Breast epithelium (tissue), 4 donors: ENCODE measurements around the gene CD300A. TPM values are rescaled to one million over a fixed set of nuclear protein-coding genes. Genes with fewer than 3 reads are reported as not detected.

ENCODE experiments used
- DNase-seq, 2 donors: peaks; one replicate each; pipeline ENCODE4 v3.0.0-alpha.2; 2019; ENCODE audit warnings: low spot score in 2 of 2
- H3K27ac ChIP-seq, 2 donors: fragments of 200-600 bp; sonication (generic) in 1 of 2; one replicate each; pipeline ENCODE4 v1.5.1; 2016 to 2019; ENCODE audit warnings: mild to moderate bottlenecking in 1 of 2
- H3K27me3 ChIP-seq, 2 donors: fragments of 200-600 bp; sonication (generic) in 1 of 2; one replicate each; pipeline versions ENCODE4 v1.5.1 to v1.6.0; 2017 to 2019; ENCODE audit warnings: control low read depth in 1 of 2, mild to moderate bottlenecking in 1 of 2
- H3K36me3 ChIP-seq: fragments of 200-600 bp; one replicate; pipeline ENCODE4 v1.5.1; 2019
- H3K4me1 ChIP-seq, 2 donors: fragments of 200-600 bp; sonication (generic); one replicate each; pipeline ENCODE4 v1.5.1; 2016 to 2019; ENCODE audit warnings: control low read depth in 1 of 2
- H3K4me3 ChIP-seq, 3 donors: fragments of 200-600 bp; sonication (generic); 1 replicate in 2 of 3; 2 replicates in 1 of 3; pipeline ENCODE4 v1.5.1; 2016 to 2019; ENCODE audit warnings: mild to moderate bottlenecking in 3 of 3, moderate library complexity in 2 of 3
- H3K9me3 ChIP-seq, 2 donors: fragments of 200-600 bp; sonication (generic) in 1 of 2; one replicate each; pipeline ENCODE4 v1.5.1; 2016 to 2019; ENCODE audit warnings: control low read depth in 1 of 2
- POLR2A ChIP-seq: fragments of 450-650 bp; IDR thresholded peaks from one replicate; pipeline ENCODE4 v1.6.1; 2016; ENCODE audit warnings: antibody characterized with exemption, mild to moderate bottlenecking, moderate library complexity
- POLR2AphosphoS5 ChIP-seq, 3 donors: sonication (generic); formaldehyde crosslinking; IDR thresholded peaks; one replicate each; pipeline ENCODE4 v1.6.1; 2017; ENCODE audit warnings: antibody characterized with exemption in 3 of 3
- intact Hi-C: fragments of 100-400 bp; cut with DNase I; formaldehyde crosslinking; loops from one replicate; pipeline ENCODE4 v1.15.1; 2023; ENCODE audit warnings: low total_unique reads
- total RNA-seq, 3 donors: library from RNA; depleted of rRNA; stranded (reverse); fragments of >200 nt; gene quantifications; one replicate each; pipeline ENCODE4 v1.1.0, GENCODE V29; 2016
- TF ChIP-seq, protein P1 (sequence below), 3 donors: fragments of 450-650 bp; IDR thresholded peaks; one replicate each; pipeline ENCODE4 v1.5.1; 2016 to 2017; ENCODE audit warnings: antibody characterized with exemption in 3 of 3, mild to moderate bottlenecking in 3 of 3, moderate library complexity in 3 of 3

The CD300A gene
- total RNA-seq, 3 donors from 2014 or later = 6.2 to 15.7 (median 10.2) TPM

DNA sequence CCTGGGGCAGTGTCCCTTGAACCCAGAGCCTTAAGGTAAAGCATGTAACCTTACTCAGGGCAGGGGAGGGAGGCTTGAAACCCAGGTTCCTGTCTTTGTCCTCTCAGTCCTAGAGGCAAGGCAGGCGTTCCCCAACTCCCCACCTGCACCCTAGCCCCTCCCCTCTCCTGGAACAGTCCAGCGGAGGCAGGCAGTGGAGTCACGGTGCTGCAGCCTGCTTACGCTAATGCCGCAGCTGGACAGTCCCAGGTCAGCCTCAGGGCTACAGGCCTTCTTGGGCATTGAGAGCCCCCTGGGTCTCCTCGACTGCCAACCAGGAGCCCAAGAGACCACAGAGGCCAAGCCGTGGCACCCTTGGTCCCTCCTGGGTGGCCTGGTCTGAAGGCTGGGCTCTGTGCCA, 6.8 kb upstream of the CD300A start:
- H3K27me3 ChIP-seq = no peaks in the 10 kb centered on the region
- no peak overlapping the region for H3K4me3 ChIP-seq
- intact Hi-C loops = loop anchor here (5.0 kb wide), 1 partner anchor 82 kb away; no protein-coding TSS in a partner anchor
- TF ChIP-seq POLR2AphosphoS5 (IDR thresholded peaks at IDR 0.05) = no peak
- no peaks in the 10 kb centered on the region for H3K9me3 ChIP-seq
- no peak for DNase-seq
- H3K27ac ChIP-seq = no peak overlapping the region
- H3K36me3 ChIP-seq = no peaks in the 10 kb centered on the region
- peaks cover 0 to 4% of the 10 kb centered on the region in 2 donors for H3K4me1 ChIP-seq

DNA sequence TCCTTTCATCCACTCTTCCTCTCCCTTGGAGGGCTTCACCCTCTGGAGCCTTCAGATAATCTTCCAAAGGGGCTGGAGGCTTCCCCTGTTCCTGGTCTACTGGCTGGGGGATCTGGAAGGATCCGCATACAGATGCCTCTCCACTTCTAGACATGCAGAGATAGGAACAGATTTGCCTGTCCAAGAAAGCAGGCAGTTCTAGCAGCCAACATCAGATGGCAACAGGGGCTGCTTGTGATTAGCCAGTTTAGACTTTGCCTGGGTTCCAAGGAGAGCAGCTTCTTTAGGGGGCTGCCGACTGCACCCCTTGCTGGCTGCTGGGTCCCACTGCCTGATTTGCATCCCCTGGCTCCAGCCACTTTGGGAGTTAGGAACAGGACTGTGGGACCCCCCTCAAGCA, 6.2 kb upstream of the CD300A start:
- Histone ChIP-seq H3K36me3 (no peaks in the 10 kb centered on the region), H3K4me1 (no peaks in the 10 kb centered on the region), H3K4me3 (no peak overlapping the region), H3K27ac (no peak overlapping the region), H3K9me3 (no peaks in the 10 kb centered on the region), H3K27me3 (no peaks in the 10 kb centered on the region)
- intact Hi-C loops = no loop called here
- TF ChIP-seq POLR2A (no peak), POLR2AphosphoS5 (IDR thresholded peaks at IDR 0.05) (no peak)
- TF ChIP-seq, protein P1, sequence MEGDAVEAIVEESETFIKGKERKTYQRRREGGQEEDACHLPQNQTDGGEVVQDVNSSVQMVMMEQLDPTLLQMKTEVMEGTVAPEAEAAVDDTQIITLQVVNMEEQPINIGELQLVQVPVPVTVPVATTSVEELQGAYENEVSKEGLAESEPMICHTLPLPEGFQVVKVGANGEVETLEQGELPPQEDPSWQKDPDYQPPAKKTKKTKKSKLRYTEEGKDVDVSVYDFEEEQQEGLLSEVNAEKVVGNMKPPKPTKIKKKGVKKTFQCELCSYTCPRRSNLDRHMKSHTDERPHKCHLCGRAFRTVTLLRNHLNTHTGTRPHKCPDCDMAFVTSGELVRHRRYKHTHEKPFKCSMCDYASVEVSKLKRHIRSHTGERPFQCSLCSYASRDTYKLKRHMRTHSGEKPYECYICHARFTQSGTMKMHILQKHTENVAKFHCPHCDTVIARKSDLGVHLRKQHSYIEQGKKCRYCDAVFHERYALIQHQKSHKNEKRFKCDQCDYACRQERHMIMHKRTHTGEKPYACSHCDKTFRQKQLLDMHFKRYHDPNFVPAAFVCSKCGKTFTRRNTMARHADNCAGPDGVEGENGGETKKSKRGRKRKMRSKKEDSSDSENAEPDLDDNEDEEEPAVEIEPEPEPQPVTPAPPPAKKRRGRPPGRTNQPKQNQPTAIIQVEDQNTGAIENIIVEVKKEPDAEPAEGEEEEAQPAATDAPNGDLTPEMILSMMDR (IDR thresholded peaks at IDR 0.05) = no peak
- no peak for DNase-seq

DNA sequence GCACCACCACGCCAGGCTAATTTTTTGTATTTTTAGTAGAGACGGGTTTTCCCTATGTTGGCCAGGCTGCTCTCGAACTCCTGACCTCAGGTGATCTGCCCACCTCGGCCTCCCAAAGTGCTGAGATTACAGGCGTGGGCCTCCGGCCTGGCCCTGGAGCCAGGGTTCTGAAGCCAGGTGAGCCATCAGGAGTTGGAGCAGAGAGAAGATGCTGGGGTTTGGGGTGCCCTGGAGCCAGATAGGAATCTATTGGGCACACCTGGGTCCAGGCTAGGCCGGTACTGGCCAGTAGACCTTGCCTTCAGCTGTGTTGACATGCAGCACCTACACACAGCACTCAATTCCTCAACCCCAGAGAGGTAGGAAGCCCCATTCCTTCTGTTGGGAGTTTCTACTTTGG, 5.4 kb upstream of the CD300A start:
- intact Hi-C loops = no loop called here

DNA sequence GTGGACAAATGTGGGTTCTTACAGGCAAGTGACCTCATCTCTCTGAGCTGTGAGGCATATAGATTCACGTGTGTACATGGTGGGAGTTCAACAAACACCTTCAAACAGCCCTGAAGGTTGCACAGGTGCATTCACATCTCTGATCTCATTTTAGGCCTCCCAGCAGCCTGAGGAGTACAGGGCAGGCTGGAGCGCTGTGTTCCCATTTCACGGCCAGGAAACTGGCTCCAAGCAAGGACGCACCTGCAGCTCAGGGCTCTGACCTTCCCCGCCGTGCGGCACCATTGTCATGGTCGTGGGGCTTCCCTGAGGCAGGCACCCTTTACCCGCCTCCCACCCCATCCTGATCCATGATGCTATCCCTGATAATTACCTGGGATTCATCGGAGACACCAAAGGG, 4.8 kb upstream of the CD300A start:
- intact Hi-C loops = no loop called here
- DNase-seq = no peak
- H3K9me3 ChIP-seq = no peaks in the 10 kb centered on the region
- no peak overlapping the region for H3K4me3 ChIP-seq
- peaks cover 0 to 2% of the 10 kb centered on the region in 2 donors for H3K27me3 ChIP-seq
- H3K27ac ChIP-seq = no peak overlapping the region
- no peaks in the 10 kb centered on the region for H3K4me1 ChIP-seq
- H3K36me3 ChIP-seq = no peaks in the 10 kb centered on the region
- TF ChIP-seq POLR2A = no peak
- TF ChIP-seq POLR2AphosphoS5 (IDR thresholded peaks at IDR 0.05) = no peak
- TF ChIP-seq, protein P1 (IDR thresholded peaks at IDR 0.05) = no peak

More for the DNA sequence above, 5.4 kb upstream of the CD300A start:
- Histone ChIP-seq H3K4me1 (no peaks in the 10 kb centered on the region), H3K9me3 (no peaks in the 10 kb centered on the region), H3K36me3 (no peaks in the 10 kb centered on the region), H3K27ac (no peak overlapping the region), H3K4me3 (no peak overlapping the region), H3K27me3 (no peaks in the 10 kb centered on the region)
- no peak for DNase-seq
- TF ChIP-seq POLR2AphosphoS5 (IDR thresholded peaks at IDR 0.05) = no peak
- TF ChIP-seq, protein P1 (IDR thresholded peaks at IDR 0.05) = no peak
- TF ChIP-seq POLR2A = no peak

DNA sequence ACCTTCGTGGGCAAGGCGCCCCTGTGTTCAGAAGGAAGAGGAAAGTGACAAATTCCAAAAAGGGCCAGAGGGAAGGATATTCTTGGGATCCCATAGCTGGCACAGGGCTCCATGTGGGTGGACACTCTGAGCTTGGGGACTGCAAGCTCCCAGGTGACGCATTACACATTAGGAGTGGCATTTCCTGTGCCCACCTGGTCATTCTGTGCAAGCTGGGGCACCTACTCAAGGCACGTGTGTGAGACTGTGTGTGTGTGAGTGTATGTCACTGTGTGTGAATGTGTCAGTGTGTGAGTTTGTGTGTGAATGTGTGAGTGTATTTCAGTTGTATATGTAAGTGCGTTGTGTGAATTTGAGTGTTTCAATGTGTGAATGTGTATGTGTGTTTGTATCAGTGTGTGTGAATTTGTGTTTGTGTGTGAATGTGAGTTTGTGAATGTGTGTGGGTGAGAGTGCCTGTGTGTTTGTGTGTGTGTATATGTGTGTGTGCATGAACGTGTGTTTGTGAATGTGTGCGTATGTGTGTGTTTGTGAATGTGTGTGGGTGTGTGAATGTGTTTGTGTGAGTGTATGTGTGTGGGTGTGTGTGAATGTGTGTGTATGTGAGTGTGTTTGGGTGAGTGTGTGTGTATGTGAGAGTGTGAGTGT, 1.6 kb upstream of the CD300A start:
- peak in 1 of 2 donors; percentile 65 for DNase-seq
- Histone ChIP-seq H3K4me3 (no peak overlapping the region), H3K27me3 (peaks cover 0 to 4% of the 10 kb centered on the region in 2 donors), H3K9me3 (no peaks in the 10 kb centered on the region), H3K36me3 (no peaks in the 10 kb centered on the region), H3K4me1 (no peaks in the 10 kb centered on the region), H3K27ac (no peak overlapping the region)
- intact Hi-C loops = no loop called here
- TF ChIP-seq POLR2A (no peak), POLR2AphosphoS5 (IDR thresholded peaks at IDR 0.05) (no peak)
- TF ChIP-seq, protein P1 (IDR thresholded peaks at IDR 0.05) = no peak
